ENCODE data around the gene DIAPH3. TPM values are rescaled to one million over a fixed set of nuclear protein-coding genes. Genes with fewer than 3 reads are reported as not detected.

Gene DIAPH3
- total and polyA plus RNA-seq, 2 of the 8 experiments (the other 6 are each of a cell fraction or from before 2014, with no cell fraction given): 8.0 to 30.8 TPM

DNA sequence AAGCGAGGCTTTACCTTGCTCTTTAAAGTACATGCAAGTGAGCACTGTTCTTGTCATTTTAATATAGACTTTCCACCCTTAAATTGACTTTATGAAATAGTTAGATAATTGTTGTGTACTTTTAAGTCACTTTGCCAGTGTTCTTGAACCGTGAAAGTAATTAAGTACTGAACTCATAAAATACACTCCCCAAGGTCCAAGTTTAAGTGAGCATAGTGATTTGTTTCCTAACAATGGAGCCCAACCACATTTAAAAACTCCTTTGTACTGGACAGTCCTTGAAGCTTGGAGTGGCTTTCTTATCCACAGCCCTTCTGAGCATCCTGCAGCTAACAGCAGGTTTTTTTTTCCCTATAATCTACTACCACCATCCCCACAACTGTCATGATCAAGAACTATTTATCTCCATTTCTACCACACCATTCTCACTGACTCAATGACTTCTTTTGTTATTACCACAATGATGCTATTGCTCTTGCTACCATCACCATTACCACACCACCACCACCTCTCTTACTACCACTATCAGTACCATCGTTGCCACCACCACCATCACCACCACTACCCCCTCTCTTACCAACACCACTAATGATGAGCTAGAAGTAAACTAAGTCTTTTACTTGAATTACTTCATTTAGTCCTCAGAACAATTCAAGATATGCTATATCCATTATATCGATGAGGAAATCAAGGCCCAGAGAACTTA is 452.6 kb downstream of the DIAPH3 start (continued):
- TF ChIP-seq KDM5A (IDR thresholded peaks at IDR 0.05; ENCODE audit: low read length) (no peak), SP2 (IDR thresholded peaks at IDR 0.05; ENCODE audit: low read length) (no peak)
- TF ChIP-seq, protein P1, sequence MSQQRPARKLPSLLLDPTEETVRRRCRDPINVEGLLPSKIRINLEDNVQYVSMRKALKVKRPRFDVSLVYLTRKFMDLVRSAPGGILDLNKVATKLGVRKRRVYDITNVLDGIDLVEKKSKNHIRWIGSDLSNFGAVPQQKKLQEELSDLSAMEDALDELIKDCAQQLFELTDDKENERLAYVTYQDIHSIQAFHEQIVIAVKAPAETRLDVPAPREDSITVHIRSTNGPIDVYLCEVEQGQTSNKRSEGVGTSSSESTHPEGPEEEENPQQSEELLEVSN (IDR thresholded peaks at IDR 0.05): no peak

Measured in H1 (cell line).